ENCODE data around the gene VLDLR. TPM values are rescaled to one million over a fixed set of nuclear protein-coding genes. Genes with fewer than 3 reads are reported as not detected.

The VLDLR gene
- total RNA-seq, 1 donor from 2014 or later: 23.1 TPM

- intact Hi-C loops (cut with DNase I): no loop called here
- no peaks in the 10 kb centered on the region for H3K36me3 ChIP-seq
- H3K4me3 ChIP-seq: no peak overlapping the region
- ATAC-seq (no peak), DNase-seq (no peak)
- H3K27me3 ChIP-seq: no peaks in the 10 kb centered on the region
- no peak overlapping the region for H3K27ac ChIP-seq
- no peak for TF ChIP-seq CTCF (IDR thresholded peaks at IDR 0.05)
- no peaks in the 10 kb centered on the region for H3K9me3 ChIP-seq
- no peaks in the 10 kb centered on the region for H3K4me1 ChIP-seq
Measured at GRCh38 chr9:2664174-2665065, 42.8 kb downstream of the VLDLR start.

- Histone ChIP-seq H3K27me3 (no peaks in the 10 kb centered on the region), H3K4me1 (no peaks in the 10 kb centered on the region), H3K9me3 (no peaks in the 10 kb centered on the region), H3K4me3 (no peak overlapping the region), H3K36me3 (no peaks in the 10 kb centered on the region), H3K27ac (no peak overlapping the region)
- DNase-seq (no peak), ATAC-seq (no peak)
- intact Hi-C loops (cut with DNase I): no loop called here
- TF ChIP-seq CTCF (IDR thresholded peaks at IDR 0.05): no peak
Measured at GRCh38 chr9:2666569-2666968, 45.0 kb downstream of the VLDLR start.

- Histone ChIP-seq H3K9me3 (no peaks in the 10 kb centered on the region), H3K27me3 (no peaks in the 10 kb centered on the region), H3K36me3 (no peaks in the 10 kb centered on the region), H3K4me3 (no peak overlapping the region), H3K27ac (no peak overlapping the region), H3K4me1 (no peaks in the 10 kb centered on the region)
- no peak for TF ChIP-seq CTCF (IDR thresholded peaks at IDR 0.05)
- DNase-seq: no peak
- intact Hi-C loops (cut with DNase I): no loop called here
- ATAC-seq: no peak
Measured at GRCh38 chr9:2673161-2673560, 51.6 kb downstream of the VLDLR start.

GRCh38 chr9:2674141-2674824 lies 52.7 kb downstream of the VLDLR start:
- Histone ChIP-seq H3K27me3 (no peaks in the 10 kb centered on the region), H3K9me3 (no peaks in the 10 kb centered on the region), H3K4me1 (no peaks in the 10 kb centered on the region), H3K36me3 (no peaks in the 10 kb centered on the region), H3K27ac (no peak overlapping the region), H3K4me3 (no peak overlapping the region)
- ATAC-seq: no peak
- TF ChIP-seq CTCF (IDR thresholded peaks at IDR 0.05): no peak
- intact Hi-C loops (cut with DNase I): no loop called here
- DNase-seq: no peak

GRCh38 chr9:2675834-2676233 lies 54.2 kb downstream of the VLDLR start:
- TF ChIP-seq CTCF (IDR thresholded peaks at IDR 0.05): no peak
- no peak overlapping the region for H3K4me3 ChIP-seq
- intact Hi-C loops (cut with DNase I): no loop called here
- H3K27ac ChIP-seq: no peak overlapping the region
- no peak for DNase-seq
- no peaks in the 10 kb centered on the region for H3K4me1 ChIP-seq
- no peaks in the 10 kb centered on the region for H3K9me3 ChIP-seq
- no peaks in the 10 kb centered on the region for H3K36me3 ChIP-seq
- H3K27me3 ChIP-seq: no peaks in the 10 kb centered on the region
- ATAC-seq: no peak

Measured in upper lobe of right lung (tissue), 1 donor.